Stomach (tissue), 9 donors: ENCODE measurements around the gene MINK1. TPM values are rescaled to one million over a fixed set of nuclear protein-coding genes. Genes with fewer than 3 reads are reported as not detected.
A peak's percentile ranks its signal among the peaks of the same experiment; 100 is the strongest.

Source experiments
- DNase-seq, 2 donors: peaks; one replicate each; pipeline versions ENCODE4 v3.0.0 to v3.0.0-alpha.2; 2013 to 2019
- H3K27ac ChIP-seq, 5 donors: fragments of 200-600 bp in 4 of 5; sonication (generic) in 4 of 5; one replicate each; pipeline ENCODE4 v1.5.1; 2013 to 2019; ENCODE audit warnings: mild to moderate bottlenecking in 1 of 5, moderate library complexity in 1 of 5
- H3K27me3 ChIP-seq, 3 donors: fragments of 200-600 bp; sonication (generic); one replicate each; pipeline ENCODE4 v1.5.1; 2017 to 2019; ENCODE audit warnings: mixed run types in 1 of 3
- H3K36me3 ChIP-seq, 4 donors: fragments of 200-600 bp; sonication (generic); 1 replicate in 3 of 4; 2 replicates in 1 of 4; pipeline ENCODE4 v1.5.1; 2016 to 2019
- H3K4me1 ChIP-seq, 4 donors: fragments of 200-600 bp; sonication (generic); one replicate each; pipeline ENCODE4 v1.5.1; 2016 to 2019
- H3K4me3 ChIP-seq, 4 donors: fragments of 200-600 bp; sonication (generic) in 3 of 4; one replicate each; pipeline ENCODE4 v1.5.1; 2016 to 2019; ENCODE audit warnings: mild to moderate bottlenecking in 1 of 4
- H3K9me3 ChIP-seq, 4 donors: fragments of 200-600 bp; sonication (generic); one replicate each; pipeline ENCODE4 v1.5.1; 2016 to 2019
- CTCF ChIP-seq, 7 experiments: fragments of 450-650 bp in 4 of 7; fragments of 200-600 bp in 3 of 7; sonication (generic) in 3 of 7; IDR thresholded peaks; one replicate each; pipeline ENCODE4 v1.5.1; 2016 to 2019; ENCODE audit warnings: antibody characterized with exemption in 7 of 7, control low read depth in 2 of 7, mild to moderate bottlenecking in 1 of 7
- EP300 ChIP-seq: sonication (generic); formaldehyde crosslinking; IDR thresholded peaks from one replicate; pipeline ENCODE4 v1.6.1; 2017; ENCODE audit warnings: antibody characterized with exemption
- POLR2A ChIP-seq, 4 donors: fragments of 450-650 bp; IDR thresholded peaks; one replicate each; pipeline ENCODE4 v1.6.1; 2016; ENCODE audit warnings: antibody characterized with exemption in 4 of 4, control low read depth in 2 of 4, mild to moderate bottlenecking in 1 of 4, moderate library complexity in 1 of 4
- POLR2AphosphoS5 ChIP-seq, 3 donors: sonication (generic); formaldehyde crosslinking; IDR thresholded peaks; one replicate each; pipeline ENCODE4 v1.6.1; 2016; ENCODE audit warnings: antibody characterized with exemption in 3 of 3
- WGBS, 5 donors: extraction: QIAGEN DNeasy Blood & Tissue Kit in 3 of 5; methylation state at CpG; one replicate each; pipeline versions ENCODE4 v1.1.5 to v1.1.7; 2013 to 2018; 5-methylcytosine and 5-hydroxymethylcytosine counted together
- intact Hi-C: fragments of 100-400 bp; cut with DNase I; formaldehyde crosslinking; loops from one replicate; pipeline ENCODE4 v1.15.1; 2023; ENCODE audit warnings: low total_unique reads
- polyA plus RNA-seq, 3 donors: library from polyadenylated mRNA; stranded (reverse); fragments of 200-250 nt; gene quantifications; one replicate each; pipeline ENCODE4 v1.2.3, GENCODE V29; 2013
- total RNA-seq, 5 donors: library from RNA; depleted of rRNA; stranded (reverse); fragments of >200 nt; gene quantifications; one replicate each; pipeline versions ENCODE4 v1.1.0 to v1.2.3, GENCODE V29; 2014 to 2016
- donor health status: healthy with polysubstance abuse.
- donor health status: Bipolar disorder and iron deficiency.
- donor health status: healthy.

Gene MINK1
- total and polyA plus RNA-seq, 8 donors, result 24.6 to 230 (median 49.4) TPM

GRCh38 chr17:4843321-4844000 is 10.3 kb downstream of the MINK1 start:
- Histone ChIP-seq H3K27me3 (no peaks in the 10 kb centered on the region), H3K36me3 (peaks cover 0 to 5% (median 2%) of the 10 kb centered on the region in 4 donors), H3K4me3 (no peak overlapping the region), H3K9me3 (no peaks in the 10 kb centered on the region), H3K27ac (peak overlapping the region in 2 of 5 donors; percentile 32 to 48), H3K4me1 (peaks cover 0 to 74% (median 34%) of the 10 kb centered on the region in 4 donors)
- WGBS, 5 donors, result 81 to 88% (median 86%) methylated on average over 9 of the region's 9 CpGs
- intact Hi-C loops, result no loop called here
- TF ChIP-seq CTCF (IDR thresholded peaks at IDR 0.05) (no peak), POLR2A (IDR thresholded peaks at IDR 0.05) (no peak), EP300 (no peak), POLR2AphosphoS5 (IDR thresholded peaks at IDR 0.05) (no peak)
- no peak for DNase-seq

GRCh38 chr17:4845118-4845517 is 12.0 kb downstream of the MINK1 start:
- 82 to 87% (median 86%) methylated on average over 5 of the region's 5 CpGs for WGBS, 5 donors
- intact Hi-C loops, result no loop called here
- no peak for TF ChIP-seq POLR2A (IDR thresholded peaks at IDR 0.05)
- no peak for TF ChIP-seq EP300
- no peak for TF ChIP-seq POLR2AphosphoS5 (IDR thresholded peaks at IDR 0.05)
- TF ChIP-seq CTCF (IDR thresholded peaks at IDR 0.05), result no peak

GRCh38 chr17:4846635-4847390 is 13.7 kb downstream of the MINK1 start:
- intact Hi-C loops, result no loop called here
- H3K27me3 ChIP-seq, result no peaks in the 10 kb centered on the region
- no peak overlapping the region for H3K4me3 ChIP-seq
- peaks cover 0 to 5% (median 0%) of the 10 kb centered on the region in 4 donors for H3K36me3 ChIP-seq
- H3K9me3 ChIP-seq, result no peaks in the 10 kb centered on the region
- no peak overlapping the region for H3K27ac ChIP-seq
- no peak for TF ChIP-seq CTCF (IDR thresholded peaks at IDR 0.05)
- no peak for TF ChIP-seq POLR2A (IDR thresholded peaks at IDR 0.05)
- no peak for TF ChIP-seq EP300
- no peak for TF ChIP-seq POLR2AphosphoS5 (IDR thresholded peaks at IDR 0.05)
- DNase-seq, result no peak
- peaks cover 10 to 73% (median 35%) of the 10 kb centered on the region in 4 donors for H3K4me1 ChIP-seq
- 80 to 92% (median 85%) methylated on average over 9 to 13 of the region's 13 CpGs for WGBS, 5 donors

More at GRCh38 chr17:4845118-4845517, 12.0 kb downstream of the MINK1 start:
- Histone ChIP-seq H3K9me3 (no peaks in the 10 kb centered on the region), H3K36me3 (peaks cover 0 to 5% (median 0%) of the 10 kb centered on the region in 4 donors), H3K27me3 (no peaks in the 10 kb centered on the region), H3K4me1 (peaks cover 4 to 74% (median 31%) of the 10 kb centered on the region in 4 donors), H3K27ac (peak overlapping the region in 1 of 5 donors; percentile 10), H3K4me3 (no peak overlapping the region)
- DNase-seq, result no peak

- H3K27ac ChIP-seq, result peak overlapping the region in 4 of 5 donors; percentile 26 to 46 (median 30)
- no peak overlapping the region for H3K4me3 ChIP-seq
- intact Hi-C loops, result no loop called here
- peaks cover 0 to 7% (median 3%) of the 10 kb centered on the region in 4 donors for H3K36me3 ChIP-seq
- no peaks in the 10 kb centered on the region for H3K9me3 ChIP-seq
- H3K27me3 ChIP-seq, result no peaks in the 10 kb centered on the region
- TF ChIP-seq POLR2A (IDR thresholded peaks at IDR 0.05) (no peak), CTCF (IDR thresholded peaks at IDR 0.05) (no peak), POLR2AphosphoS5 (IDR thresholded peaks at IDR 0.05) (no peak), EP300 (no peak)
- DNase-seq, result no peak
- 72 to 79% (median 77%) methylated on average over 5 of the region's 5 CpGs for WGBS, 5 donors
- H3K4me1 ChIP-seq, result peaks cover 10 to 63% (median 34%) of the 10 kb centered on the region in 4 donors
Measured at GRCh38 chr17:4849011-4849536, 15.9 kb downstream of the MINK1 start.
